HG02884 (cell line): Measurements from ENCODE around the gene TMEM52.
"Not testable (repeated sequence)": the region's sequence is repeated elsewhere in the genome, so short reads cannot be mapped to it uniquely, and the experiment has no call there.

Source experiments
- ATAC-seq: cut with Tn5 transposase; IDR thresholded peaks from one replicate; pipeline ENCODE4 v1.9.1; 2021; ENCODE audit warnings: mild to moderate bottlenecking, moderate library complexity; ENCODE audit not compliant: unreplicated experiment

TMEM52 gene

GRCh38 chr1:1895456-1896336 is 23.4 kb downstream of the TMEM52 start:
- ATAC-seq, result no peak

DNA sequence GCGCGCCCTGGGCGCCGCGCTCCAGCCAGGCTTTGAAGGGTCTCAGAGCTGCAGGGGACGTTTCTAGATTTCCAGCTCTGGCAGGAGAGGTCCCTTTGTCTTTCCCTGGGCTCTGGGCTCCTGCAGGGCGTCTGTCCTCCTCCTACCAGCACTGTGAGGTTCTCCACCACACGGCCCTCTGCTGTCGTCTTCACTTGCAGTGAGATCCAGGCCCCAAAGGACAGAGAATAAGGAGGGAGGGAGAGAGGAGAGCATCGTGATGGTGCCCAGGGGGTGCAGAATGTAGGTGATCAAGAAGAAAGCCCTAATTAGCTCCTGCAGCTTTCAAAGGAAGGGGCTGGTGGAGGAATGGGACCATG is 24.0 kb downstream of the TMEM52 start:
- ATAC-seq, result no peak

GRCh38 chr1:1894354-1895059 is 24.6 kb downstream of the TMEM52 start:
- no peak for ATAC-seq

- ATAC-seq, result no peak
These were observed 25.1 kb downstream of the TMEM52 start for GRCh38 chr1:1893997-1894353.

- ATAC-seq, result no peak
These were observed 25.6 kb downstream of the TMEM52 start for GRCh38 chr1:1893291-1893985.

DNA sequence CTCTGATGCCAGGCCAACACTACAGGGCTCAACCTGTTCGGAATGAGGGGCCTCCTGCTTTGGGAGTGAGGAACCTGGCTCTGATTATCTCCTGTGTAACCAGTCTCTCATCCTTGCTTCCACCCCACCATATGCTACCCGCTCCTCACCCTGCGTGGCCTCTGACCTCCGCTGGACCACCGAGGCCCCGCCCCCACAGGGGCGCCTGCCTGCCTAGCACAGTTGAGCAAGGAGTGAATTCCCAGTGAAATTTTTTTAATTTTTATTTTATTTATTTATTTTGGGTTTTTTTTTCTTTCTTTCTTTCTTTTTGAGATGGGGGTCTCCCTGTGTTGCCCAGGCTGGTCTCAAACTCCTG is 26.3 kb downstream of the TMEM52 start:
- ATAC-seq, result no peak

GRCh38 chr1:1892079-1892762 is 26.9 kb downstream of the TMEM52 start:
- ATAC-seq, result no peak

DNA sequence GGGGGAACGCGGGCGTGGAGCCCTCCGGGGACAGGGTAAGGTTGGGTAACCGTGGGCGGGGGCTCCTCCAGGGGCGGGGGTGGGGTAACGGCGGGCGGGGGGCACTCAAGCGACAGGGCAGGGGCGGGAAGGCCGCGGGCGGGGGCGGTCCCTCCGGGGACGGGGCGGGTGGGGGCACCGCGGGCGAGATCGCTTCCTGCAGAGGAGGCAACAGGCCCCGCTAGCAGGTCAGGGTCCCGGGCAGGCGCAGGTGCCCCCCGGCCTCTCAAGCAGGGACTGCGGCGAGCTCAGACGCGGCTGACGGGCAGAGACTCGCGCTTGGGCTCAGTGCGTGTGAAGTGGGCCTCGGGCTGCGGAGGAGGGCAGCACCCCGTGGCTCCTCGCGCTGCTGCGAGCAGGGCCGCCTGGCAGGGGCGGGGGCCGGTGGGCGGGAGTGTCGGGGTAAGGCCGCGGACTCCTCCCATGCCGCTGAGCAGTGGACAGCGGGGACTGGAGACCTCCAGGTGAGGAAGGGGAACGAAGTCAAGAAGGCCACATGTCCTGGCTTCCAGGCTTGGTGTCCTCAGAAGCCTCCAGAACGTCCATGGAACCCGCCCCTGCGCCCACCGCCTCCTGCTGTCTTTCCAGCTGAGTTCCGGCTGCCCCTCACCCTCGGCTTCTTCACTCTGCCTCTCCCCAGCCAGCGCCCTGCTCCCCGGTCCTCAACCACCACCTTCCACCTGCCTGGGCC is 27.6 kb downstream of the TMEM52 start:
- no peak for ATAC-seq

- peak; percentile 68 for ATAC-seq
These were observed 28.4 kb downstream of the TMEM52 start, which contains the start of gene GNB1 for GRCh38 chr1:1890506-1891348. Gene GNB1, minus strand, starts transcription at chr1:1891087. Its CDS starts 65,634 bp downstream, at chr1:1825453.

DNA sequence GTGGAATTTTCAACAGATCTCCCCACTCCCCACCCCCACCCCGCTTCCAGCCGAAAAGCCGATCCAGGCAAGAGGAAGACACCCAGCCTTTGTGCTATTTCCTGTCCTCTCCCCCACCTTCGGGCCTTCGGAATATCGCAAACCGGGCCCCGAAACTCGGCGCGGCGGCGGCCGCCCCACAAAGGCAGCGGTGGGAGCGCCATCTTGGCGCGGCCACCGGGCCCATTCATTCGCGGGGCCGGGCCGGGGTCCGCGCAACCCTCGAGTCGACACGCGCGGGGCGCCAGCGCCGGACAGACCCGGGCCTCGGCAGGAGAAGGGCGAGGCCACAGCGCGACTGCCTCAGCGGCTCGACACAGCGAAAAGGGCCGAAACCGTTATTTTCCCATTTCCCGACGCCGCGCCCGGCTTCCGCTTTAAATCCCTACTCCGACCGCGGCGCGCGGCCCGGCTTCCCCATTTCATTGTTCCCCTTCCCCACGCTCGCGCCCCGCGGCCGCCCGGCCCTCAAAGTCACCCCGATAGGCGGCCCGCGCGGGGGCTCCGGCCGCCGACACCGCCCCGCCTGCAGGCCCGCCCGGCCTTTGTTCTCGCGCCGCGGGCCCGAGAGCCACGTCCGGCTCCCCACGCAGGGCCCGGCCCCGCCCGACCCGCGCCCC is 29.1 kb downstream of the TMEM52 start:
- peak; percentile 32 for ATAC-seq

- ATAC-seq, result no peak
These were observed 29.9 kb downstream of the TMEM52 start for GRCh38 chr1:1889090-1889750.

DNA sequence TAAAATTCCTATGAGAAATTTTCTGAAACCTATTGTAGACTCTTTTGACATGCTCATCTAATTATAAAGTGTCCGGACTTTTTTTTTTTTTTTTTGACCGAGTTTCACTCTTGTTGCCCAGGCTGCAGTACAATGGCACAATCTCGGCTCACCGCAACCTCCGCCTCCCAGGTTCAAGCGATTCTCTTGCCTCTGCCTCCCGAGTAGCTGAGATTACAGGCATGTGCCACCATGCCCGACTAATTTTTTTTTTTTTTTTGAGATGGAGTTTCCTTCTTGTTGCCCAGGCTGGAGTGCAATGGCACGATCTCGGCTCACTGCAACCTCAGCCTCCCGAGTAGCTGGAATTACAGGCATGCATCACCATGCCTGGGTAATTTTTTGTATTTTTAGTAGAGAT is 35.2 kb downstream of the TMEM52 start:
- ATAC-seq, result not testable (repeated sequence)

GRCh38 chr1:1883092-1883873 is 35.8 kb downstream of the TMEM52 start:
- no peak for ATAC-seq

GRCh38 chr1:1881727-1882126 is 37.4 kb downstream of the TMEM52 start:
- ATAC-seq, result no peak

GRCh38 chr1:1880617-1881312 is 38.3 kb downstream of the TMEM52 start:
- ATAC-seq, result no peak

- ATAC-seq, result no peak
These were observed 39.1 kb downstream of the TMEM52 start for GRCh38 chr1:1879942-1880341.

DNA sequence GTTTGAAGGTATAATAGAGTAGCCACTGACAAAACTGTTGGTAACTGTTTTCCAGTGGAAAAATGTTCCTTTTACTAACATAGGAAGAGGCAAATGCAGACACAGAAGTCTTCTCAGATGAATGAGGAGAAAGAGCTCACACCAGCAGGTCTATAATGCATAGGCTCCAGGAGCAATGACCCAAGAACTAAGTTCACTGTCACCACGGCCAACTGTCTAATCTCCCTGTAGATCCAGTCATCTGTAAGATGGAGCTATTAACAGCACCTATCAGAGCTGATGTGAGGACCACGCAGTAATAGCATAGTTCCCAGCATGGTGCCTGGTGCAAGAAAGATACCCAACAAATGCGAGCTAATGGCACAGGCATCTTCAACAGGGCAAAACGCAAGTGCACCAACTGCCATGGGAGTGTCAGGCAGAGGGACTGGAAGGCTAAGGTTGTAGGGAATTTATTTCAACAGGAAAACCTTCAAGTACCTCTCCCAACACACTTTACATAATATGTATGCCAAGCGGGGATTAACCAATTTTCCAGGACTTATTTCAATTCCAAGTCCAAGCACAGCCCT is 41.1 kb downstream of the TMEM52 start:
- ATAC-seq, result no peak
